KG1 (cell line): ENCODE measurements around the gene SH3D21.

ENCODE experiments used
- DNase-seq: peaks from one replicate; lab custom pipeline; 2025; lab: John Stamatoyannopoulos, UW

SH3D21 gene

GRCh38 chr1:36329817-36330216 lies 23.6 kb downstream of the SH3D21 start:
- no peak for DNase-seq

- DNase-seq = no peak
These were observed 24.8 kb downstream of the SH3D21 start for GRCh38 chr1:36330940-36331339.

GRCh38 chr1:36337830-36338229 lies 31.7 kb downstream of the SH3D21 start:
- DNase-seq = no peak

GRCh38 chr1:36339215-36339614 lies 33.0 kb downstream of the SH3D21 start:
- DNase-seq = no peak

GRCh38 chr1:36339615-36340014 lies 33.4 kb downstream of the SH3D21 start:
- no peak for DNase-seq

GRCh38 chr1:36341626-36342320 lies 35.6 kb downstream of the SH3D21 start:
- DNase-seq = no peak

GRCh38 chr1:36342426-36343185 lies 36.4 kb downstream of the SH3D21 start:
- DNase-seq = no peak

- no peak for DNase-seq
These were observed 37.7 kb downstream of the SH3D21 start for GRCh38 chr1:36343651-36344394.

- no peak for DNase-seq
These were observed 38.2 kb downstream of the SH3D21 start for GRCh38 chr1:36344395-36344680.

- no peak for DNase-seq
These were observed 39.2 kb downstream of the SH3D21 start for GRCh38 chr1:36345353-36345752.

GRCh38 chr1:36346741-36347370 lies 40.7 kb downstream of the SH3D21 start:
- DNase-seq = no peak

- DNase-seq = no peak
These were observed 43.1 kb downstream of the SH3D21 start for GRCh38 chr1:36349241-36349671.

- DNase-seq = no peak
These were observed 43.7 kb downstream of the SH3D21 start for GRCh38 chr1:36349839-36350238.

- no peak for DNase-seq
These were observed 44.6 kb downstream of the SH3D21 start for GRCh38 chr1:36350659-36351226.

GRCh38 chr1:36351227-36351977 lies 45.2 kb downstream of the SH3D21 start:
- no peak for DNase-seq

- no peak for DNase-seq
These were observed 46.1 kb downstream of the SH3D21 start for GRCh38 chr1:36352125-36352909.

- DNase-seq = no peak
These were observed 47.0 kb downstream of the SH3D21 start for GRCh38 chr1:36352910-36353878.

GRCh38 chr1:36354486-36354885 lies 48.3 kb downstream of the SH3D21 start:
- DNase-seq = no peak

GRCh38 chr1:36355811-36356210 lies 49.6 kb downstream of the SH3D21 start:
- no peak for DNase-seq
